ENCODE data around the gene BCL11A.

Gene BCL11A

GRCh38 chr2:60438131-60438530, 115.3 kb downstream of the BCL11A start:
- no peak for TF ChIP-seq CTCF (IDR thresholded peaks at IDR 0.05; ENCODE audit: insufficient read depth, low read length, poor library complexity, severe bottlenecking)
- TF ChIP-seq EZH2phosphoT487 (conservative IDR thresholded peaks at IDR 0.05; ENCODE audit: low read length): no peak
- Histone ChIP-seq H3K9me2 (replicated peaks; ENCODE audit: insufficient read depth, low read length) (no peaks in the 10 kb centered on the region), H3K9me3 (ENCODE audit: insufficient read depth, low read length) (no peaks in the 10 kb centered on the region), H3K9ac (ENCODE audit: low read length) (no peak overlapping the region), H2AFZ (ENCODE audit: low read depth, low read length, severe bottlenecking) (no peak overlapping the region), H4K20me1 (ENCODE audit: low read depth, low read length) (no peaks in the 10 kb centered on the region), H3K79me2 (ENCODE audit: insufficient read depth, low read length) (no peaks in the 10 kb centered on the region), H3K4me2 (ENCODE audit: low read depth, low read length, poor library complexity, severe bottlenecking) (no peak overlapping the region), H3K4me3 (ENCODE audit: insufficient read depth, low read length, poor library complexity, severe bottlenecking) (no peak overlapping the region), H3K27ac (ENCODE audit: low read depth, low read length) (no peak overlapping the region), H3F3A (ENCODE audit: insufficient read depth) (peaks cover 9% of the 10 kb centered on the region; the same call in 1 of the 2 replicates), H3K36me3 (ENCODE audit: low read length) (no peaks in the 10 kb centered on the region), H3K27me3 (ENCODE audit: low read length) (no peaks in the 10 kb centered on the region)

DNA sequence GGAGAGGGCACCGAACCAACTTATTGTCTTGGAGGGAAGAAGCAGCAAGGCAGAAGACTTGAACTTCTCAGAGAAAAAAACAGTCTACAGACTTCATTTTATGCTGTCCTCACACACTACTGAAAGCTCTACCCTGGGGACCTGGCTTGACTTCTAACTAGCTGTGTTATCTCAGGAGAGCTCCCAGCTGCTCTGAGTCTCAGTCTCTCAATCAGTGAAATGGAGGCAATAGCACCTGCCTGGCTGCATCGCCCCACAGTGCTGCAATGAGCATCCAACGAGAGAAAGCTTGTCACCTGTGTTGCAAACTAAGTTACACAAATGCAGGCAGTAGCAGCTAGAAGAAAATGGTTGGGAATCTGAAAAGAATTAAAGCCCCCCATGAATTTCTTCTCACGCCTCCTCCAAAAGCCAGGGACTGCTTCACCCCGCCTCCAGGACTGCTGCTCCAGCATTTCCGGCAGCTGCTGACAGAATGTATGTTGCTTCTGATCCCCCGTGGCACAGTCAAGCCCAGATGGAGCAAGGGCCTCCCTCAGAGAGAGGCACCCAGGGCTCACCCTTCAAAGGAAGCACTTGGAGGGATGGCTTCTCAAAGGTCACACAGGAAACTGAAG, 116.3 kb downstream of the BCL11A start:
- Histone ChIP-seq H3K4me2 (ENCODE audit: low read depth, low read length, poor library complexity, severe bottlenecking) (no peak overlapping the region), H3F3A (ENCODE audit: insufficient read depth) (peaks cover 9% of the 10 kb centered on the region; the same call in 1 of the 2 replicates), H3K4me3 (ENCODE audit: insufficient read depth, low read length, poor library complexity, severe bottlenecking) (no peak overlapping the region), H3K9me3 (ENCODE audit: insufficient read depth, low read length) (no peaks in the 10 kb centered on the region), H3K27ac (ENCODE audit: low read depth, low read length) (no peak overlapping the region), H4K20me1 (ENCODE audit: low read depth, low read length) (no peaks in the 10 kb centered on the region), H2AFZ (ENCODE audit: low read depth, low read length, severe bottlenecking) (no peak overlapping the region), H3K27me3 (ENCODE audit: low read length) (no peaks in the 10 kb centered on the region), H3K36me3 (ENCODE audit: low read length) (no peaks in the 10 kb centered on the region), H3K9me2 (replicated peaks; ENCODE audit: insufficient read depth, low read length) (no peaks in the 10 kb centered on the region), H3K9ac (ENCODE audit: low read length) (no peak overlapping the region), H3K79me2 (ENCODE audit: insufficient read depth, low read length) (no peaks in the 10 kb centered on the region)
- TF ChIP-seq CTCF (IDR thresholded peaks at IDR 0.05; ENCODE audit: insufficient read depth, low read length, poor library complexity, severe bottlenecking) (no peak), EZH2phosphoT487 (conservative IDR thresholded peaks at IDR 0.05; ENCODE audit: low read length) (no peak)

GRCh38 chr2:60433018-60433596, 120.3 kb downstream of the BCL11A start:
- no peak overlapping the region for H3K27ac ChIP-seq (ENCODE audit: low read depth, low read length)
- no peak overlapping the region for H3K4me3 ChIP-seq (ENCODE audit: insufficient read depth, low read length, poor library complexity, severe bottlenecking)
- TF ChIP-seq CTCF (IDR thresholded peaks at IDR 0.05; ENCODE audit: insufficient read depth, low read length, poor library complexity, severe bottlenecking) (no peak), EZH2phosphoT487 (conservative IDR thresholded peaks at IDR 0.05; ENCODE audit: low read length) (no peak)
- H3K9ac ChIP-seq (ENCODE audit: low read length): no peak overlapping the region
- H3K27me3 ChIP-seq (ENCODE audit: low read length): no peaks in the 10 kb centered on the region
- no peaks in the 10 kb centered on the region for H3K9me2 ChIP-seq (replicated peaks; ENCODE audit: insufficient read depth, low read length)
- H2AFZ ChIP-seq (ENCODE audit: low read depth, low read length, severe bottlenecking): no peak overlapping the region
- peaks cover 9% of the 10 kb centered on the region; the same call in 1 of the 2 replicates for H3F3A ChIP-seq (ENCODE audit: insufficient read depth)
- H4K20me1 ChIP-seq (ENCODE audit: low read depth, low read length): no peaks in the 10 kb centered on the region
- no peak overlapping the region for H3K4me2 ChIP-seq (ENCODE audit: low read depth, low read length, poor library complexity, severe bottlenecking)
- no peaks in the 10 kb centered on the region for H3K79me2 ChIP-seq (ENCODE audit: insufficient read depth, low read length)
- H3K9me3 ChIP-seq (ENCODE audit: insufficient read depth, low read length): no peaks in the 10 kb centered on the region
- H3K36me3 ChIP-seq (ENCODE audit: low read length): no peaks in the 10 kb centered on the region

All from SU-DHL-6 (cell line).